Mucosa of descending colon (tissue), 3 donors: Measurements from ENCODE around the gene OR10H5. TPM values are rescaled to one million over a fixed set of nuclear protein-coding genes. Genes with fewer than 3 reads are reported as not detected.
A peak's percentile ranks its signal among the peaks of the same experiment; 100 is the strongest.
"Not testable (repeated sequence)": the region's sequence is repeated elsewhere in the genome, so short reads cannot be mapped to it uniquely, and the experiment has no call there.

ENCODE experiments used
- ATAC-seq: fragments of 200-7000 bp; cut with Tn5 transposase; one replicate; pipeline ENCODE4 v1.9.1; 2020; ENCODE audit warnings: mild to moderate bottlenecking, moderate library complexity
- DNase-seq, 3 donors: peaks; one replicate each; pipeline ENCODE4 v3.0.0-alpha.2; 2020
- H3K36me3 ChIP-seq: fragments of 200-600 bp; one replicate; pipeline ENCODE4 v1.8.0; 2021; ENCODE audit warnings: low read depth, mild to moderate bottlenecking
- H3K4me1 ChIP-seq: fragments of 200-600 bp; one replicate; pipeline ENCODE4 v1.8.0; 2021; ENCODE audit warnings: low read depth, mild to moderate bottlenecking
- H3K4me3 ChIP-seq: fragments of 200-600 bp; one replicate; pipeline ENCODE4 v1.8.0; 2021; ENCODE audit warnings: mild to moderate bottlenecking
- H3K9me3 ChIP-seq: fragments of 200-600 bp; one replicate; pipeline ENCODE4 v1.8.0; 2021; ENCODE audit warnings: mild to moderate bottlenecking
- intact Hi-C, 2 donors: fragments of 100-400 bp; cut with DNase I in 1 of 2; cut with micrococcal nuclease in 1 of 2; formaldehyde crosslinking; loops; one replicate each; pipeline versions ENCODE4 v1.11.0 to v1.11.1; 2022; cut with DNase I, micrococcal nuclease
- total RNA-seq, 3 donors: library from RNA; stranded (reverse); fragmentation: NEBNext Ultra II Directional in 2 of 3; extraction: Animal tissue kit (Norgen Biotek cat#: 25700) in 2 of 3; gene quantifications; one replicate each; pipeline versions ENCODE4 v1.2.1 to v1.2.4, GENCODE V29; 2021 to 2023
- TF ChIP-seq, protein P1 (sequence below): fragments of 200-600 bp; IDR thresholded peaks from one replicate; pipeline ENCODE4 v1.8.0; 2022; ENCODE audit warnings: antibody characterized with exemption, mild to moderate bottlenecking
- donor health status: DM: no; HTN: no; CAD: no; lungs with moderate emphysema.
- donor health status: DM: no; HTN: no; CAD: no.
- donor health status: DM: no; HTN: yes; CAD: no.

Gene OR10H5
- total RNA-seq, 3 donors from 2014 or later: not detected

GRCh38 chr19:15813916-15814315 is 26.5 kb downstream of the OR10H5 start:
- H3K4me3 ChIP-seq: no peak overlapping the region
- H3K4me1 ChIP-seq: no peaks in the 10 kb centered on the region
- H3K9me3 ChIP-seq: no peaks in the 10 kb centered on the region
- ATAC-seq (no peak), DNase-seq (no peak)
- TF ChIP-seq, protein P1, sequence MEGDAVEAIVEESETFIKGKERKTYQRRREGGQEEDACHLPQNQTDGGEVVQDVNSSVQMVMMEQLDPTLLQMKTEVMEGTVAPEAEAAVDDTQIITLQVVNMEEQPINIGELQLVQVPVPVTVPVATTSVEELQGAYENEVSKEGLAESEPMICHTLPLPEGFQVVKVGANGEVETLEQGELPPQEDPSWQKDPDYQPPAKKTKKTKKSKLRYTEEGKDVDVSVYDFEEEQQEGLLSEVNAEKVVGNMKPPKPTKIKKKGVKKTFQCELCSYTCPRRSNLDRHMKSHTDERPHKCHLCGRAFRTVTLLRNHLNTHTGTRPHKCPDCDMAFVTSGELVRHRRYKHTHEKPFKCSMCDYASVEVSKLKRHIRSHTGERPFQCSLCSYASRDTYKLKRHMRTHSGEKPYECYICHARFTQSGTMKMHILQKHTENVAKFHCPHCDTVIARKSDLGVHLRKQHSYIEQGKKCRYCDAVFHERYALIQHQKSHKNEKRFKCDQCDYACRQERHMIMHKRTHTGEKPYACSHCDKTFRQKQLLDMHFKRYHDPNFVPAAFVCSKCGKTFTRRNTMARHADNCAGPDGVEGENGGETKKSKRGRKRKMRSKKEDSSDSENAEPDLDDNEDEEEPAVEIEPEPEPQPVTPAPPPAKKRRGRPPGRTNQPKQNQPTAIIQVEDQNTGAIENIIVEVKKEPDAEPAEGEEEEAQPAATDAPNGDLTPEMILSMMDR: no peak
- H3K36me3 ChIP-seq: no peaks in the 10 kb centered on the region
- intact Hi-C loops: no loop called here

- ATAC-seq (no peak), DNase-seq (no peak)
- intact Hi-C loops: no loop called here
- Histone ChIP-seq H3K4me1 (no peaks in the 10 kb centered on the region), H3K36me3 (no peaks in the 10 kb centered on the region), H3K9me3 (no peaks in the 10 kb centered on the region), H3K4me3 (no peak within 1 kb of the TSS)
- TF ChIP-seq, protein P1: no peak
Observed at GRCh38 chr19:15815306-15815705, 27.8 kb downstream of the OR10H5 start, which contains the start of gene OR10H1. Gene OR10H1, minus strand, starts transcription at chr19:15815664. Its CDS starts 7,627 bp downstream, at chr19:15808037.

GRCh38 chr19:15820646-15821045 is 33.2 kb downstream of the OR10H5 start:
- TF ChIP-seq, protein P1: no peak
- ATAC-seq (no peak), DNase-seq (no peak)
- H3K4me3 ChIP-seq: no peak overlapping the region
- H3K9me3 ChIP-seq: no peaks in the 10 kb centered on the region
- intact Hi-C loops: no loop called here
- no peaks in the 10 kb centered on the region for H3K4me1 ChIP-seq
- H3K36me3 ChIP-seq: no peaks in the 10 kb centered on the region

- ATAC-seq (no peak), DNase-seq (no peak)
- TF ChIP-seq, protein P1: no peak
- Histone ChIP-seq H3K36me3 (no peaks in the 10 kb centered on the region), H3K9me3 (no peaks in the 10 kb centered on the region), H3K4me1 (no peaks in the 10 kb centered on the region), H3K4me3 (no peak overlapping the region)
- intact Hi-C loops: no loop called here
Observed at GRCh38 chr19:15825753-15826152, 38.3 kb downstream of the OR10H5 start.

GRCh38 chr19:15828121-15828610 is 40.7 kb downstream of the OR10H5 start:
- intact Hi-C loops: no loop called here
- H3K9me3 ChIP-seq: no peaks in the 10 kb centered on the region
- no peaks in the 10 kb centered on the region for H3K36me3 ChIP-seq
- TF ChIP-seq, protein P1: no peak
- DNase-seq: no peak
- ATAC-seq: peak; percentile 24
- no peaks in the 10 kb centered on the region for H3K4me1 ChIP-seq
- no peak overlapping the region for H3K4me3 ChIP-seq

DNA sequence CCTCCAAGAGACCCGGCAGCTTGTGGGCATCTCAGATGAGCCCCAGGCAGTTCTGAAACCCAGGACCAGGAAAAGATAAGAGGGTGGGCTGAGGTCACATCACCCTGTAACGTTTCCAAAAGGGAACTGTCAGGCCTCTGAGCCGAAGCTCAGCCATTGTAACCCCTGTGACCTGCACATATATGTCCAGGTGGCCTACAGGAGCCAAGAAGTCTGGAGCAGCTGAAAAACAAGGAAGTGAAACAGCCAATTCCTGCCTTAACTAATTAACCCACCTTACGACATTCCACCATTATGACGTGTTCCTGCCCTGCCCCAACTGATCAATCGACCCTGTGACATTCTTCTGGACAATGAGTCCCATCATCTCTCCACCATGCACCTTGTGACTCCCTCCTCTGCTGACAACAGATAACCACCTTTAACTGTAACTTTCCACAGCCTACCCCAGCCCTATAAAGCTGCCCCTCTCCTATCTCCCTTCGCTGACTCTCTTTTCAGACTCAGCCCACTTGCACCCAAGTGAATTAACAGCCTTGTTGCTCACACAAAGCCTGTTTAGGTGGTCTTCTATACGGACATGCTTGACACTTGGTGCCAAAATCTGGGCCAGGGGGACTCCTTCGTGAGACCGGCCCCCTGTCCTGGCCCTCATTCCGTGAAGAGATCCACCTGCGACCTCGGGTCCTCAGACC is 41.3 kb downstream of the OR10H5 start:
- H3K9me3 ChIP-seq, intact Hi-C loops, H3K4me1 ChIP-seq, H3K36me3 ChIP-seq, H3K4me3 ChIP-seq: not testable (repeated sequence)
- ATAC-seq (peak; percentile 55), DNase-seq (peak in 1 of 3 donors; percentile 44)
